GM12873 (cell line): ENCODE measurements around the gene STIM2.

Source experiments
- TF ChIP-seq, protein P1 (sequence below): IDR thresholded peaks from 2 replicates; pipeline ENCODE4 v1.5.1; 2012; ENCODE audit warnings: low read depth, mild to moderate bottlenecking, moderate library complexity, low read length, control low read depth; ENCODE audit not compliant: insufficient read depth; ENCODE audit errors: missing control alignments

STIM2 gene

DNA sequence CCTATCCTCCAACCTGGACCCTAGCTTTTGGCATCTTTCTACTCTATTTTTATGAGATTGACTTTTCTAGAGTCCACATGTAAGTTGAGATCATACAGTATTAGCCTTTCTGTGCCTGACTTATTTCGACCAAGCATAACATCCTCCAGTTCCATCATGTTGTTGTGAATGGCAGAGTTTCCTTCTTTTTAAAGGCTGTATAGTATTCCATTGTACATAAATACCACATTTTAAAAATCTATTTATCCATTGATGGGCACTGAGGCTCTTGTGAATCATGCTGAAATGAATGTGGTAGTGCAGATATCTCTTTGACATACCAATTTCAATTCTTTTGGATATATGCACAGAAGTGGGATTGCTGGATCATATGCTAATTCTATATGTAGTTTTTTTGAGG lies 40.3 kb upstream of the STIM2 start:
- TF ChIP-seq, protein P1, sequence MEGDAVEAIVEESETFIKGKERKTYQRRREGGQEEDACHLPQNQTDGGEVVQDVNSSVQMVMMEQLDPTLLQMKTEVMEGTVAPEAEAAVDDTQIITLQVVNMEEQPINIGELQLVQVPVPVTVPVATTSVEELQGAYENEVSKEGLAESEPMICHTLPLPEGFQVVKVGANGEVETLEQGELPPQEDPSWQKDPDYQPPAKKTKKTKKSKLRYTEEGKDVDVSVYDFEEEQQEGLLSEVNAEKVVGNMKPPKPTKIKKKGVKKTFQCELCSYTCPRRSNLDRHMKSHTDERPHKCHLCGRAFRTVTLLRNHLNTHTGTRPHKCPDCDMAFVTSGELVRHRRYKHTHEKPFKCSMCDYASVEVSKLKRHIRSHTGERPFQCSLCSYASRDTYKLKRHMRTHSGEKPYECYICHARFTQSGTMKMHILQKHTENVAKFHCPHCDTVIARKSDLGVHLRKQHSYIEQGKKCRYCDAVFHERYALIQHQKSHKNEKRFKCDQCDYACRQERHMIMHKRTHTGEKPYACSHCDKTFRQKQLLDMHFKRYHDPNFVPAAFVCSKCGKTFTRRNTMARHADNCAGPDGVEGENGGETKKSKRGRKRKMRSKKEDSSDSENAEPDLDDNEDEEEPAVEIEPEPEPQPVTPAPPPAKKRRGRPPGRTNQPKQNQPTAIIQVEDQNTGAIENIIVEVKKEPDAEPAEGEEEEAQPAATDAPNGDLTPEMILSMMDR, result no peak

DNA sequence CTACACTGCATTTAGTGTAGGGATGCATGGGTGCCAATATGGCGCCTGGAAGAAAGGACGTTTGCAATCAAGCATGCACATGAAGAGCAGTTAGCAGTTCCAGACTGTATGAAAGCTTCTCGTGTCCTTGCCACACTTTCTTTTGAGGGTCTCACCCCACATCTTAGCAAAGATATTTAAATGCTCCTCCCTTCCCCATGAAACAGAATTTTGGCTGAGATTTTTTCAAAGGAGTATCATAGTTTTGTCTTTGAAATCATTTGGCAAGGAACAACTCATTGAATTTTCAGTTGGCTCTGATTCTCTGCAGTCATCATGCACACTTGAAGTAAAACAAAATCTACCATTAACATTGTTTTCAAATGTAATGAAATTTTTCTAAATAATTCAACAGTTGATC lies 39.6 kb upstream of the STIM2 start:
- TF ChIP-seq, protein P1, result no peak

DNA sequence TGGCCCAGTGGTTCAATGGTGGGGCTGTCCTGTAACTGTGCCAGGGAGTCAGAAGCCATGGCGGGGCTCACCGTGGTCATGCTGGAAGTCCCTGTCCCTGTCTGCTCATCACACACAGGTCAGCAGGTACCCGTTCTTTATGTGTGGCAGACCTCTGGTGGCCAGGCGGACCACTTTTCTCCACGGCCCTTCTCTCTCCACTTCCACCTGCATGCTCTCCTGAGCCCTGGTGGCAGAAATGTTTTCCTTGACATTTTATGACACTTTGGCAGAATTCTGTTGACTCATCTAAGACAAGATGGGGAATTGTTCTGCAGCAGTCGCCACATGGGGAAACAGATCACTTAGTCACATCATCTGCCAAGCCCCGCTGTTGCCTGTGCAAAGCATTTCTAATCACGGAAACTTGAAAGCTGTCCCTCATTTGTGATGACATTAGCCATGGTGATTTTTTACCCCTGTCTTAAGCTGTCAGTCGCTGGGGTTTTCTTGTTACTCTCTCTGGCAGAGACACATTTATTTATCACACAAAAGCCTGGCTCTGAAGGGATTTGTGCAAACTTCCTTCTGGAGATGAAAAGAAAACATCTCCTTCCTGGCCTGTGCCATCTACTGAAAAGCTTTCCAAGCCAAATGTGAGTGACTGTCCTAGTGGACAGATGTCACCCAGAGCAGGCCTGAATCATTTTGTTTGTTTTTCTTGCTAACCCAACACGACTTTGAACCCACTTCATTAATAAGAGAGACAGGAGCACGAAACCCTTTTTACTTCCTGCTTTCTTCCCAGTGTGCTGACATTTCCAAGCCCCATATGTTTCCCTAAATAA lies 38.8 kb upstream of the STIM2 start:
- TF ChIP-seq, protein P1, result no peak

DNA sequence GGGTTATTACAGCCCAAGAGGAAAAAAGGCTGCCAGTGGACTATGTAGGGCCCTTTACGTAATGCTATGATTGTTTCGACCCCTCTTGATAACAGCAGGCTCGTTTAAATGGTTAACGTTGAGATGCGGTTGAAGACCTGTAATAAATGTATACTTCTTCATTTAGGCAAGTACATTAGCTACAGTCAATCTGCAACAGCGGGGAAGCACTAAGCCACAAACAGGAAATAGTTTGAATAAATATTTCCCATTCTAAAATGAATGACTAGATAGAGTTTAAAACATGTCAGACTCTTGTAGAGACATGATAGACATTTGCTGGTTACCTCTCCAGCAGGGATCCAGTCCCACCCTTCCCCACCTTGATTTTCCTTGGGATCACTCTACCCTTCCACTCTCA lies 38.1 kb upstream of the STIM2 start:
- TF ChIP-seq, protein P1, result no peak

DNA sequence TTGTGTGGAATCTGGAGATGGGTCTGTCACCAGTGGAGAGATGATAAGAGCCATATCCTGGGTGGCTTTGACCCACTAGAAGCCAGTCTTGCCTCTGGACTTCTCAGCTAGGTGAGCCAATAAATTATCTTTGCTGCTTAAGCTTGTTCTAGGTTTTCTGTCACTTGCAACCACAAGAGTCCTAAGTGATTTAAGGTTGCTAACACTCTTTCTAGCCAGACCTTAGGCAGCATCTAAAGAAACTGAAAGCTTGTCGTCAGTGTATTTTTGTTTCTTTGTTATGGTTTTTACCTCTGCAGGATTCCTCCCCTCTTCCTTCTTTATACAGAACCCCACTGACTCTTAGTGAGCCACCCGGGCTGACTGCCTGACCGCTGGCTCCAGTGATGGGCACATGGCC lies 37.1 kb upstream of the STIM2 start:
- TF ChIP-seq, protein P1, result no peak

DNA sequence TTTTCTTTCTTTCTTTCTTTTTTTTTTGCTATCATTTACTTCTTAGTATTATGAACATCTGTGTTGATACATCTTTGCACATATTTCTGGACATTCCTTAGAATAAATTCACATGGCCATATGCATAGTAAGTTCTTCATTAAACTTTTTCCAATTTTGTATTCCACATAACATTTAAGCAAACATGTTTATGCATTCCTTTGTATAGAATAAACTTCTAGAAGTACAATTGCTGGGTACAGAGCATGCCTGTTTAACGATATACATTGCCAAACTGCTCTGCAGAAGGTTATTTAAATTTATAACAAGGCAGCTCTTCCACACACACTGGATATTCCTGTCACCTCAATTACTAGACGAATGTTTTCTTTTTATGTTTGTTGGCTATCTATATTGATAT lies 36.0 kb upstream of the STIM2 start:
- TF ChIP-seq, protein P1, result no peak

DNA sequence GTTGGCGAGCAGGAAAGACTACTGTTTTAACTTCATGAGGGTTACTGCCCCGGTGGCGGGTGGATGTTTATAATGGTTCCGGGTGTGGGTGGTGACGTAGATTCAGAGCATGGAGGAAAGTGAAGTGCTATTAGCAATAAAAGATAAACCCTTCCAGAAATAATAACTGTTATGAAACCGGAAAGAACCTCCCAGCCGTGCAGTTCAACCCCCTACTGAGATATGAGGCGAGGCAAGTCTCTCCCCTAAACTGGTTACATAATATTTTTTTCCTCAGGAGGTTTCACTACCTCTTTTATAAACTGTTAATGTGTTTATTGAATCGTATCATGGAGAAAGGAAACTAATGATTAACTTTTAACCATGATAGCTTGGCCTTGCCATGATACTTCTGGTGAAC lies 33.9 kb upstream of the STIM2 start:
- TF ChIP-seq, protein P1, result no peak
